ENCODE data around the gene CDC7. TPM values are rescaled to one million over a fixed set of nuclear protein-coding genes. Genes with fewer than 3 reads are reported as not detected.

Gene CDC7
- total and polyA plus RNA-seq, 9 of the 15 experiments (the other 6 are each of a cell fraction or from before 2014, with no cell fraction given) = 22.3 to 66.8 (median 44.2) TPM

DNA sequence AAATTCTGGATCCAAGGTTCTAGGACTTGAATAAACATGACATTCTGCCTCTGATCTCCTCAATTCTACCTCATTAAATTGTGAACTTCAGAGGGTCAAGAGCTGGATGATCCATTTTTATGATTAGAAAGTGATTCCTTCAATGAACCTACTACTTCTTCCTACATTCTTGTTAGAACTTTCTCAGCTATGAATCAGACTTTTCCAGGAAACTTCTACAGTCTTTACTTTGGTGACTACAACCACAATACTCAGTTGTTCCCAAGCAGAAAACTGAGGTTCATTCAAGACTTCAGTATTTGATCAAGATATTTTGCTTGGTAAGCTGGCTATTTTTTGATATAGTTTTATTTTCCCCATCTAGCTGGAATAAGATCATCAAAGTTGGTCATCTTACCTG is 51.4 kb downstream of the CDC7 start:
- no peak for TF ChIP-seq ETV1 (tag; conservative IDR thresholded peaks at IDR 0.05; ENCODE audit: low read depth)
- no peak for TF ChIP-seq KLF1 (tag; IDR thresholded peaks at IDR 0.05)
- no peak for TF ChIP-seq HNRNPK (IDR thresholded peaks at IDR 0.05; ENCODE audit: low read depth, low read length, poor library complexity, severe bottlenecking)
- TF ChIP-seq PPARD (CRISPR knock-in tag; IDR thresholded peaks at IDR 0.05) = no peak
- TF ChIP-seq SMC3 (conservative IDR thresholded peaks at IDR 0.05; ENCODE audit: insufficient read depth, low read depth, low read length) = no peak
- TF ChIP-seq SMARCA5 (IDR thresholded peaks at IDR 0.05) = no peak
- no peak for TF ChIP-seq CBX2 (IDR thresholded peaks at IDR 0.05; ENCODE audit: insufficient read depth, low read length, poor library complexity, severe bottlenecking)
- peak; percentile 38; the same call in 1 of the 2 replicates for TF ChIP-seq FOSL1 (tag; conservative IDR thresholded peaks at IDR 0.05)
- TF ChIP-seq, protein P1, sequence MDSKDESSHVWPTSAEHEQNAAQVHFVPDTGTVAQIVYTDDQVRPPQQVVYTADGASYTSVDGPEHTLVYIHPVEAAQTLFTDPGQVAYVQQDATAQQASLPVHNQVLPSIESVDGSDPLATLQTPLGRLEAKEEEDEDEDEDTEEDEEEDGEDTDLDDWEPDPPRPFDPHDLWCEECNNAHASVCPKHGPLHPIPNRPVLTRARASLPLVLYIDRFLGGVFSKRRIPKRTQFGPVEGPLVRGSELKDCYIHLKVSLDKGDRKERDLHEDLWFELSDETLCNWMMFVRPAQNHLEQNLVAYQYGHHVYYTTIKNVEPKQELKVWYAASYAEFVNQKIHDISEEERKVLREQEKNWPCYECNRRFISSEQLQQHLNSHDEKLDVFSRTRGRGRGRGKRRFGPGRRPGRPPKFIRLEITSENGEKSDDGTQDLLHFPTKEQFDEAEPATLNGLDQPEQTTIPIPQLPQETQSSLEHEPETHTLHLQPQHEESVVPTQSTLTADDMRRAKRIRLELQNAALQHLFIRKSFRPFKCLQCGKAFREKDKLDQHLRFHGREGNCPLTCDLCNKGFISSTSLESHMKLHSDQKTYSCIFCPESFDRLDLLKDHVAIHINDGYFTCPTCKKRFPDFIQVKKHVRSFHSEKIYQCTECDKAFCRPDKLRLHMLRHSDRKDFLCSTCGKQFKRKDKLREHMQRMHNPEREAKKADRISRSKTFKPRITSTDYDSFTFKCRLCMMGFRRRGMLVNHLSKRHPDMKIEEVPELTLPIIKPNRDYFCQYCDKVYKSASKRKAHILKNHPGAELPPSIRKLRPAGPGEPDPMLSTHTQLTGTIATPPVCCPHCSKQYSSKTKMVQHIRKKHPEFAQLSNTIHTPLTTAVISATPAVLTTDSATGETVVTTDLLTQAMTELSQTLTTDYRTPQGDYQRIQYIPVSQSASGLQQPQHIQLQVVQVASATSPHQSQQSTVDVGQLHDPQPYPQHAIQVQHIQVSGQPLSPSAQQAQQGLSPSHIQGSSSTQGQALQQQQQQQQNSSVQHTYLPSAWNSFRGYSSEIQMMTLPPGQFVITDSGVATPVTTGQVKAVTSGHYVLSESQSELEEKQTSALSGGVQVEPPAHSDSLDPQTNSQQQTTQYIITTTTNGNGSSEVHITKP (IDR thresholded peaks at IDR 0.05; ENCODE audit: partially characterized antibody) = no peak
- Histone ChIP-seq H3K4me1 (replicated peaks in 1 of 2; ENCODE audit: control insufficient read depth in 2 of 2, insufficient read depth in 2 of 2, low read length in 2 of 2) (peaks cover 14 to 26% of the 10 kb centered on the region in 2 experiments), H3K27me3 (ENCODE audit: control insufficient read depth in 2 of 2, insufficient read depth in 2 of 2, low read length in 2 of 2) (no peaks in the 10 kb centered on the region), H3K4me2 (ENCODE audit: insufficient read depth, low read length) (no peak overlapping the region), H3K36me3 (ENCODE audit: control insufficient read depth, insufficient read depth, low read length) (no peaks in the 10 kb centered on the region), H3K9me1 (ENCODE audit: control insufficient read depth, insufficient read depth, low read length) (no peaks in the 10 kb centered on the region), H3K9me3 (replicated peaks; ENCODE audit: control insufficient read depth, insufficient read depth, low read depth, low read length) (no peaks in the 10 kb centered on the region), H3K79me2 (ENCODE audit: control insufficient read depth, insufficient read depth, low read length) (no peaks in the 10 kb centered on the region), H3K4me3 (no peak overlapping the region), H4K20me1 (replicated peaks; ENCODE audit: control insufficient read depth, insufficient read depth, low read length) (0 out of 2 replicates have a peak, but pooled peaks cover 3% of the 10 kb centered on the region), H3K27ac (ENCODE audit: extremely low read depth, low read depth, low read length) (no peak overlapping the region), H2AFZ (ENCODE audit: low read depth, low read length) (0 out of 2 replicates have a peak overlapping the region, but pooled peaks have one; percentile 7), H3K9ac (ENCODE audit: insufficient read depth in 1 of 2, low read depth in 2 of 2, low read length in 2 of 2) (no peak overlapping the region)
- CTCF ChIA-PET (ENCODE audit: low intra/inter-chr PET ratio) = no interaction called here
- BruUV-seq (replicated peaks) = no TSS peak
- DNase-seq (ENCODE audit: extremely low read depth in 1 of 4, low spot score in 3 of 4) = no peak
- FAIRE-seq = no peak
- in situ Hi-C loops (cut with MboI) = no loop called here
- ATAC-seq = no peak
- intact Hi-C loops (cut with micrococcal nuclease) = loop anchor here (10.0 kb wide), 2 partner anchors 153 to 183 kb away; no protein-coding TSS in a partner anchor
- POLR2A ChIA-PET = no interaction called here
